HG02981 (cell line): ENCODE results near the gene EBF4.

Experiments used
- ATAC-seq: cut with Tn5 transposase; IDR thresholded peaks from one replicate; pipeline ENCODE4 v1.9.1; 2021; ENCODE audit warnings: mild to moderate bottlenecking, moderate library complexity; ENCODE audit not compliant: unreplicated experiment

EBF4 gene

GRCh38 chr20:2793471-2793870, 100.9 kb downstream of the EBF4 start:
- no peak for ATAC-seq

GRCh38 chr20:2794202-2794748, 101.7 kb downstream of the EBF4 start:
- no peak for ATAC-seq

GRCh38 chr20:2794866-2795447, 102.4 kb downstream of the EBF4 start:
- ATAC-seq: no peak

GRCh38 chr20:2795451-2795850, 102.9 kb downstream of the EBF4 start:
- ATAC-seq: no peak

- no peak for ATAC-seq
These were observed 103.6 kb downstream of the EBF4 start for GRCh38 chr20:2796011-2796660.

GRCh38 chr20:2797136-2797983, 104.8 kb downstream of the EBF4 start:
- ATAC-seq: no peak

GRCh38 chr20:2798095-2798805, 105.7 kb downstream of the EBF4 start:
- ATAC-seq: no peak

GRCh38 chr20:2798814-2799213, 106.2 kb downstream of the EBF4 start:
- ATAC-seq: no peak

GRCh38 chr20:2799271-2799670, 106.7 kb downstream of the EBF4 start:
- no peak for ATAC-seq

- peak; percentile 6 for ATAC-seq
These were observed 107.3 kb downstream of the EBF4 start for GRCh38 chr20:2799688-2800520.

GRCh38 chr20:2800521-2801285, 108.1 kb downstream of the EBF4 start, which contains the start of gene CPXM1:
CPXM1 (minus strand) TSS chr20:2800627; CDS start chr20:2800572, 55 bp downstream.
- ATAC-seq: peak; percentile 75

GRCh38 chr20:2801286-2801728, 108.7 kb downstream of the EBF4 start:
- ATAC-seq: no peak

GRCh38 chr20:2804041-2804828, 111.7 kb downstream of the EBF4 start:
- ATAC-seq: no peak

- ATAC-seq: no peak
These were observed 112.5 kb downstream of the EBF4 start for GRCh38 chr20:2804852-2805688.

GRCh38 chr20:2805689-2806350, 113.2 kb downstream of the EBF4 start:
- no peak for ATAC-seq

GRCh38 chr20:2806351-2806701, 113.7 kb downstream of the EBF4 start:
- no peak for ATAC-seq

- ATAC-seq: no peak
These were observed 114.4 kb downstream of the EBF4 start for GRCh38 chr20:2807019-2807418.
